ENCODE results near the gene RAB10. TPM values are rescaled to one million over a fixed set of nuclear protein-coding genes. Genes with fewer than 3 reads are reported as not detected.

The RAB10 gene
- total and polyA plus RNA-seq, 9 of the 15 experiments (the other 6 are each of a cell fraction or from before 2014, with no cell fraction given), result 25.1 to 214 (median 157) TPM

- TF ChIP-seq SIN3B (IDR thresholded peaks at IDR 0.05; ENCODE audit: low read depth) (no peak), ARID1B (IDR thresholded peaks at IDR 0.05) (no peak), ETS2 (tag; IDR thresholded peaks at IDR 0.05; ENCODE audit: borderline replicate concordance, poor library complexity, severe bottlenecking) (no peak), TCFL5 (CRISPR knock-in tag; conservative IDR thresholded peaks at IDR 0.05) (no peak), ELF4 (CRISPR knock-in tag; IDR thresholded peaks at IDR 0.05) (no peak), ZEB2 (IDR thresholded peaks at IDR 0.05) (no peak), MTA3 (IDR thresholded peaks at IDR 0.05; ENCODE audit: borderline replicate concordance) (no peak), ZNF311 (CRISPR knock-in tag; IDR thresholded peaks at IDR 0.05) (no peak), RBFOX2 (IDR thresholded peaks at IDR 0.05; ENCODE audit: low read depth, low read length) (no peak), RAD21 (CRISPR knock-in tag; conservative IDR thresholded peaks at IDR 0.05 in 1 of 2, IDR thresholded peaks at IDR 0.05 in 1 of 2) (0 out of 4 replicates have a peak, but pooled peaks of 1 of the 2 experiments have one; percentile 16), TRIM25 (IDR thresholded peaks at IDR 0.05; ENCODE audit: borderline replicate concordance) (no peak), TAL1 (IDR thresholded peaks at IDR 0.05) (no peak), MXI1 (IDR thresholded peaks at IDR 0.05; ENCODE audit: low read depth, low read length) (no peak), TCF7 (IDR thresholded peaks at IDR 0.05; ENCODE audit: borderline replicate concordance) (no peak), ZNF583 (CRISPR knock-in tag; IDR thresholded peaks at IDR 0.05) (no peak), EP300 (IDR thresholded peaks at IDR 0.05; ENCODE audit: low read length) (0 out of 2 replicates have a peak, but pooled peaks have one; percentile 14), TARDBP (IDR thresholded peaks at IDR 0.05) (no peak), ESRRA (IDR thresholded peaks at IDR 0.05; ENCODE audit: borderline replicate concordance, low read depth) (peak; percentile 63; the same call in 1 of the 2 replicates), ZNF324 (CRISPR knock-in tag; IDR thresholded peaks at IDR 0.05) (no peak), ZNF217 (CRISPR knock-in tag; IDR thresholded peaks at IDR 0.05) (no peak), TCF3 (CRISPR knock-in tag; IDR thresholded peaks at IDR 0.05) (no peak)
- TF ChIP-seq, protein P1, sequence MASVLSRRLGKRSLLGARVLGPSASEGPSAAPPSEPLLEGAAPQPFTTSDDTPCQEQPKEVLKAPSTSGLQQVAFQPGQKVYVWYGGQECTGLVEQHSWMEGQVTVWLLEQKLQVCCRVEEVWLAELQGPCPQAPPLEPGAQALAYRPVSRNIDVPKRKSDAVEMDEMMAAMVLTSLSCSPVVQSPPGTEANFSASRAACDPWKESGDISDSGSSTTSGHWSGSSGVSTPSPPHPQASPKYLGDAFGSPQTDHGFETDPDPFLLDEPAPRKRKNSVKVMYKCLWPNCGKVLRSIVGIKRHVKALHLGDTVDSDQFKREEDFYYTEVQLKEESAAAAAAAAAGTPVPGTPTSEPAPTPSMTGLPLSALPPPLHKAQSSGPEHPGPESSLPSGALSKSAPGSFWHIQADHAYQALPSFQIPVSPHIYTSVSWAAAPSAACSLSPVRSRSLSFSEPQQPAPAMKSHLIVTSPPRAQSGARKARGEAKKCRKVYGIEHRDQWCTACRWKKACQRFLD (CRISPR knock-in tag; IDR thresholded peaks at IDR 0.05), result no peak
- TF ChIP-seq, protein P2, sequence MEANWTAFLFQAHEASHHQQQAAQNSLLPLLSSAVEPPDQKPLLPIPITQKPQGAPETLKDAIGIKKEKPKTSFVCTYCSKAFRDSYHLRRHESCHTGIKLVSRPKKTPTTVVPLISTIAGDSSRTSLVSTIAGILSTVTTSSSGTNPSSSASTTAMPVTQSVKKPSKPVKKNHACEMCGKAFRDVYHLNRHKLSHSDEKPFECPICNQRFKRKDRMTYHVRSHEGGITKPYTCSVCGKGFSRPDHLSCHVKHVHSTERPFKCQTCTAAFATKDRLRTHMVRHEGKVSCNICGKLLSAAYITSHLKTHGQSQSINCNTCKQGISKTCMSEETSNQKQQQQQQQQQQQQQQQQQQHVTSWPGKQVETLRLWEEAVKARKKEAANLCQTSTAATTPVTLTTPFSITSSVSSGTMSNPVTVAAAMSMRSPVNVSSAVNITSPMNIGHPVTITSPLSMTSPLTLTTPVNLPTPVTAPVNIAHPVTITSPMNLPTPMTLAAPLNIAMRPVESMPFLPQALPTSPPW (CRISPR knock-in tag; IDR thresholded peaks at IDR 0.05), result 0 out of 2 replicates have a peak, but pooled peaks have one; percentile 20
- TF ChIP-seq, protein P3, sequence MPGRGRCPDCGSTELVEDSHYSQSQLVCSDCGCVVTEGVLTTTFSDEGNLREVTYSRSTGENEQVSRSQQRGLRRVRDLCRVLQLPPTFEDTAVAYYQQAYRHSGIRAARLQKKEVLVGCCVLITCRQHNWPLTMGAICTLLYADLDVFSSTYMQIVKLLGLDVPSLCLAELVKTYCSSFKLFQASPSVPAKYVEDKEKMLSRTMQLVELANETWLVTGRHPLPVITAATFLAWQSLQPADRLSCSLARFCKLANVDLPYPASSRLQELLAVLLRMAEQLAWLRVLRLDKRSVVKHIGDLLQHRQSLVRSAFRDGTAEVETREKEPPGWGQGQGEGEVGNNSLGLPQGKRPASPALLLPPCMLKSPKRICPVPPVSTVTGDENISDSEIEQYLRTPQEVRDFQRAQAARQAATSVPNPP (IDR thresholded peaks at IDR 0.05; ENCODE audit: borderline replicate concordance, insufficient read depth, insufficient read length), result no peak
- TF ChIP-seq, protein P4, sequence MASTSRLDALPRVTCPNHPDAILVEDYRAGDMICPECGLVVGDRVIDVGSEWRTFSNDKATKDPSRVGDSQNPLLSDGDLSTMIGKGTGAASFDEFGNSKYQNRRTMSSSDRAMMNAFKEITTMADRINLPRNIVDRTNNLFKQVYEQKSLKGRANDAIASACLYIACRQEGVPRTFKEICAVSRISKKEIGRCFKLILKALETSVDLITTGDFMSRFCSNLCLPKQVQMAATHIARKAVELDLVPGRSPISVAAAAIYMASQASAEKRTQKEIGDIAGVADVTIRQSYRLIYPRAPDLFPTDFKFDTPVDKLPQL (IDR thresholded peaks at IDR 0.05; ENCODE audit: extremely low read depth, insufficient read length), result no peak
These were observed 110.1 kb downstream of the RAB10 start (continued) for GRCh38 chr2:26144031-26144430.
